ENCODE measurements around the gene MARK3.
A peak's percentile ranks its signal among the peaks of the same experiment; 100 is the strongest.
"Not testable (repeated sequence)": the region's sequence is repeated elsewhere in the genome, so short reads cannot be mapped to it uniquely, and the experiment has no call there.

Gene MARK3

DNA sequence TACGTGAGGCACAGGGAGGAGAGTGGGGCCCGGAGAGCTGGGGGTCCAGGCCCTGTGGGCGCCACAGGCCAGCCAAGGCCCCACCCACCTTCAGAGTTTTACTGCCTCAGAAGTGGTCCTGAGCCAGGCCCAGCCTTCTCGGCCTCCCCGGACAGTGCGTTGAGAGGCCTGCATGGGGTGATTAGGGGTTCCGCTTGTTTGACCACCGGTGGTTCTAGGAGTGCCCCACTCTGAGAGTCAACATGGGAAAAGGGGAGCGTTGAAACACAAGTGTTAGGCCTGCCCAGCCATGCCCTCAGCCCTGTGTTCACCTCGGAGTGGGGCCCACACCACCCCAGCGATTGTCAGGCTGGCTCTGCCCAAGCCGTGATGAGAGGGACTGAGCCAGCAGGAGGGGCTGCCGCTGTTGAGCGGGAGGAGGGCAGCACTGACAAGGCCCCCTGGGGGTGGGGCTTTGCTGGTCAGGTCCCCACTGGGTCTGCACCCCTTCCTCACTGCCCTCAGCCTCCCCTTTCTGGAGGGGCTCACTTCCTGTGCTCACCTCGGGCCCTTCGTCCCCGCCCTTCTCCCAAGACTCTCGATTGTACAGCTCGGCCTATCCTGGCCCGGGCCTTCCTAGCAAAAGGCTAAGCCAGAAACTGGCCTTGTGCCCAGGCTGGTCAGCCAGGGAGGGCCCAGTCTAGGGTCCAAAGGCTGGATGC, 132.7 kb downstream of the MARK3 start:
- DNase-seq (ENCODE audit: insufficient read length, low spot score) (no peak), FAIRE-seq (no peak)

DNA sequence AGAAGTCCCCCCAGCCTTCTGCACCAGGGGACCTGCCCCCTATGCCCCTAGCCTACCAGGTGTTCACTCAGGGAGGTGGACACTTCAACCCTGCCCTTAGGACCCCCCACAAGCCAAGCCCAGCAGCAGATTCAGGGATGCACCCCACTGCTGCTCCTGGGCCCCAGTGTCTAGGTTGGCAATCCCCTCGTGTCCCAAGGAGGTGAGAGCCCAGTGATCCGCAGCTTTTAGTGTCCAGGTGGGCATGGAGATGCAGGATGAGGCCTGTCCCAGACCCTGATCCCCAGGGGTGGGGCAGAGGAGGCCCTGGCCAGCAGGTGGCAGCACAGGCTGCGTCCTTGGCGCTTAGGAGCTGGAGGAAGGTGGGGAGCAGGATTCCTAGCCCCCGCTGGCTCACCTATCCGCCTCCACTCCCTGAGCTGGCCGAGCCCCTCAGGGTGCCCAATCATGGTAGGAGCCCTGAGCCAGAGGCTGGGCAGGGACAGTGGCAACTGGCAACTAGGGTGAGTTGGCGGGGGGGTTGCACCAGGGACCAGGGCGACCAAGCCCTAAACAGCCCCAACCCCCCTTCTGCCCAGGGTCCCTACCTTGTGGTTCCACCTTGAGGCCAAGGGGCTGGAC, 133.3 kb downstream of the MARK3 start:
- peak; percentile 89 for DNase-seq (ENCODE audit: insufficient read length, low spot score)
- TF ChIP-seq POLR2A (IDR thresholded peaks at IDR 0.05; ENCODE audit: low read depth, low read length), result no peak
- peak; percentile 6 for FAIRE-seq

More for the DNA sequence above, 132.7 kb downstream of the MARK3 start:
- TF ChIP-seq POLR2A (IDR thresholded peaks at IDR 0.05; ENCODE audit: low read depth, low read length), result no peak

DNA sequence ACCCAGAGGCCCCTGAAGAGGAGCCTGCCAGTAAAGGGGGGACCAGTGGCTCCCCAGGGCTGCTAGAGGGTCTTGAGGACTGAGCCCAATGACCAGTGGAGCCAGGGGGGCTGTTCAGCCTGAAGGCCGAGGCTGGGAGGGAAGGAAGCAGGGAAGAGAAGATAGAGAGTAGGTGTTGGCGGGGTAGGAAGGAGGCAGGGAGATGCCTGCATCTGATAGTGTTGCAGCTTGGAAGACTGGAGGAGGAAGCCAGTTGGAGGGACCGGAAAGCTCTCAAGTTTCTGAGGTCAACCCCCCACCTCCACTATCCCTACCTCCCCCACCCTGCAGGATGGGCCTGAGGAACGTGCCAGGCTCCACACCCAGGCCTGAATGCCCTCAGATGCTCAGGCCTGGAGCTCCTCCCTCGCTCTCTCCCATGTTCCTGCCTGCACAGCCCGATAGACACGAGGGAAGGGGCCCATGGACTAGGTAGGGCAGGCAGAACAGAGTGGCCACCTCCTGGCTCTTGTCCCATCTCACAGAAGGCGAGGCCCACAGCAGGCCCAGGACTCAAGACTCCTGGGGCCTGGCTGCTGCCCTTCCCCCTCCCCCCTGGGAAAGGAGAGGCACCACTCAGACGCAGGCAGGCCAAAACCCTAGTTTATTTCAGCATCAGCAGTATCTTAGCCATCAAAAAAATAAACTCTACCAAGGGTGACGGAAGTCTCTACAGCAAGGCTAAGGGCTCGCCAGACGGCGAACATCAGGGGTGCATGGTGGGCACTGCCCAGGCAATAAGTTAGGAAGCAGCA, 134.0 kb downstream of the MARK3 start:
- no peak for TF ChIP-seq POLR2A (IDR thresholded peaks at IDR 0.05; ENCODE audit: low read depth, low read length)
- no peak for DNase-seq (ENCODE audit: insufficient read length, low spot score)
- FAIRE-seq, result no peak

DNA sequence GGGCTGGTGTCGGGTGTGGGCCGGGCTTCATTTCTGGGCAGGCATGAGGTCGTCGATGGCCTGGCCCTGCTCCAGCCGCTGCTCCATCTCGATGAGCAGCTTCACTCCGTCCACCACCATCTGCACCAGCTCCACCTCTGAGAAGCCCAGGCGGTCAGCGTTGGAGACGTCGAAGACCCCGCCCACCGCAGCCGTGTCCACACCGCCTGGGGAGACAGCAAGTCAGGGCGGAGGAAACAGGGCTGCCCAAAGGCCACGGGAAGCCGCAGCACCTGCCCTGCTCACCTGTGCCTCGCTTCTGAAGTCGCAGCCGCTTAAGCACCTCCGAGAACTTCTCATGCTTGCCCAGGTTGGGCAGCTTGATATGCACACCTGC, 134.6 kb downstream of the MARK3 start:
- FAIRE-seq (no peak), DNase-seq (ENCODE audit: insufficient read length, low spot score) (no peak)
- TF ChIP-seq POLR2A (IDR thresholded peaks at IDR 0.05; ENCODE audit: low read depth, low read length), result no peak

DNA sequence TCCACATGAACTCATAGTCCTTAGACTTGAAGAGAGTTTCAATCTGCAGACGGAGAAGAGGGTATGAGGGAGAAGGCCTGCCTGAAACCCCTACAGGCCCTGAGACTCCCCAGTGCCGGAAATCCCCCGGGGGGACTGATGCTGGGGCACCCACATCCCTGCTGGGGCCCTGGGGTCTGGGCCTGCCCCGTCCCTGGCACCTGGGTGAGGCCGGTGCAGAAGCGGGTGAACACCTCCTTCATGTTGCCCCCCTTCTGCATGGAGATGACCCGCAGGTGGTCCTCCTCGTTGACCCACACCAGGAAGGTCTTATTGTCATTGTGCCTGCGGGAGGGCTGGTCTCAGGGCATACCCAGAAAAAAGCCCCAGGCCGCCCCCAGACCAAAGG, 135.0 kb downstream of the MARK3 start:
- DNase-seq (ENCODE audit: insufficient read length, low spot score) (no peak), FAIRE-seq (no peak)
- no peak for TF ChIP-seq POLR2A (IDR thresholded peaks at IDR 0.05; ENCODE audit: low read depth, low read length)

DNA sequence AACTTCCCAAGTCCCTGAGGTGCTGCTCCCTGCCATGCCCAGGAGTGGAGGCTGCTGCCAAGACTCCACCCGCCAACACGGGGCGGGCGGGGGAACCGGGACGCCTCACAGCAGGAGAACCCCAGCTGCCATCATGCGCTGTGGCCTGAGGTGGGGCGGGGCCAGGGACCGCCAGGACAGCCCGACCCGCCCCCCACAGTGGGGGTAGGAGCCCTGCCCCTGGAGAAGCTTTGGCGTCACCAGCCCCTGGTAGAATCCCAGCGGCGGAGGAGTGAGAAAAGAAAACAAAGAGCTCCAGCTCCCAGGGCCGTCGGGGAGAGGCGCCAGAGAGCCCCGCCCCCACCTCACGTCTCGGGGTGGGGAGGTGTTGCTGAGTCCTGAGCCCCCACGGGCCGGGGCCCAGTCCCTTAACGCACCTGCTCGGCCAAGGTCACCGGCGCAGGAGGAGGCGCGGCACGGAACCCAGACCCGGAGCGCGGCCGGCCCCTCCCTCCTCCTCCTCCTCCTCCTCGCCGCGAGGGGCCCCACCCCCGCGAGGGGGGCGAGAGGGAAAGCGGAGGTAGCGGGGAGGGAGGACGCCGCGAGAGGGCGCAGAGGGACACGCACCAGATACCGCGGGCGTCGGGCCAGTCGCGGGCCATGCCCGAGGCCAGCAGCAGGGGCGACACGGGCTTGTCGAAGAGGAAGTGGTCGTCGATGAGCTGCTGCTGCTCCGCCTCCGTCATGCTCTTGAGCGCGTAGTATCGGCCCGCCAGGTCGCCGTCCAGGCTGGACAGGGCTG, 135.6 kb downstream of the MARK3 start:
- DNase-seq (ENCODE audit: insufficient read length, low spot score) (peak; percentile 77), FAIRE-seq (no peak)
- no peak for TF ChIP-seq POLR2A (IDR thresholded peaks at IDR 0.05; ENCODE audit: low read depth, low read length)

DNA sequence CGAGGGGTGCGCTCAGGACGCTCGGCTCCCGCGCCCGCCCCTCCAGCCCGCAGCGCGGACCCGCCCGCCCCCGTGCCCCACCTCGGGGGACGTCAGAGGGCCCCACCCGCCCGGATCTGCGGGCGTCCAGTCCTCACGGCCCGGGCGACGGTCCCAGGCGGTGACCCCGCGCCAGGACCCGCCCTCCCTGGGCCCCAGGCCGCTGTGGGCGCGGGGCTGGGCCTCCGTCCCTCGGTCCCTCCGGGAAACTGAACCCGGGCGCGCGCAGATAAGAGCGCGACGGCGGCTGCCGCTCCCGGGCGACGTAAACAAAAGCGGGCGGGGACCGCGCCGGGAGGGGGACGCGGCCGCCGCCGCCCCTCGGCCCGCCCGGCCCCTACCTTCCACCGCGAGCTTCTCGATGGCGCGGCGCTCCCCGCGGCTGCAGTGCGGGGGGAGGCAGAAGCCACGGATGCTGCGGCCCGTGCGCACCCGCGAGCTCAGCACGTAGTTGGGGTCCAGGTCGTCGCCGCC, 136.3 kb downstream of the MARK3 start:
- no peak for TF ChIP-seq POLR2A (IDR thresholded peaks at IDR 0.05; ENCODE audit: low read depth, low read length)
- FAIRE-seq (no peak), DNase-seq (ENCODE audit: insufficient read length, low spot score) (no peak)

DNA sequence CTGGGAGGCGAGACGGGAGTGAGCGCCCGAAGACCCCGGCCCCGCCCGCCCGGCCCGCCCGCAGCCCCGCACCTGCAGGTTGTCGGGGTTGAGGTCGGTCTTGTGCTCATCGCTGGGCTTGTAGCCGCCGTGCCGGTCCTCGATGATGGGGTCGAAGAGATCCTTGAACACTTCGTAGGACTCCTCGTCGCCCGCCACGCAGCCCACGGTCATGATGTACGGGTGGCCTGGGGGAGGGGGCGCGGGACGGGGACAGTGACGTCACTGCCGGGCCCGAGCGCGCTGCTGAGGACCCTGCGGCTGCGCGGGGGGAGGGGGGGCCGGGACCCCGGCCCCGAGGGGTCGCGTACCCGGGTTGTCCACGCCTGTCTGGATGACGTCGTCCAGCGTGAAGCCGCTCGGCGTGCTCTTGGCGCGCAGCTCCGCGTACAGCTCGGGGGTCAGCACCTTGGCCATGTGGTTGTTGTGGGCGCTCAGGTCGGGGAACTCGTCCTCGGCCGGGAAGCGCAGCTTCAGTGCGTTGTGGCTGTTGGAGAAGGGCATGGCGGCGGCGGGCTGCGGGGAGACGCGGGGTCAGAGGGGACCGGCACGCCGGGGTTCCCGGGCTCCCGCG, 136.8 kb downstream of the MARK3 start:
- DNase-seq (ENCODE audit: insufficient read length, low spot score), result no peak
- no peak for TF ChIP-seq POLR2A (IDR thresholded peaks at IDR 0.05; ENCODE audit: low read depth, low read length)
- no peak for FAIRE-seq

DNA sequence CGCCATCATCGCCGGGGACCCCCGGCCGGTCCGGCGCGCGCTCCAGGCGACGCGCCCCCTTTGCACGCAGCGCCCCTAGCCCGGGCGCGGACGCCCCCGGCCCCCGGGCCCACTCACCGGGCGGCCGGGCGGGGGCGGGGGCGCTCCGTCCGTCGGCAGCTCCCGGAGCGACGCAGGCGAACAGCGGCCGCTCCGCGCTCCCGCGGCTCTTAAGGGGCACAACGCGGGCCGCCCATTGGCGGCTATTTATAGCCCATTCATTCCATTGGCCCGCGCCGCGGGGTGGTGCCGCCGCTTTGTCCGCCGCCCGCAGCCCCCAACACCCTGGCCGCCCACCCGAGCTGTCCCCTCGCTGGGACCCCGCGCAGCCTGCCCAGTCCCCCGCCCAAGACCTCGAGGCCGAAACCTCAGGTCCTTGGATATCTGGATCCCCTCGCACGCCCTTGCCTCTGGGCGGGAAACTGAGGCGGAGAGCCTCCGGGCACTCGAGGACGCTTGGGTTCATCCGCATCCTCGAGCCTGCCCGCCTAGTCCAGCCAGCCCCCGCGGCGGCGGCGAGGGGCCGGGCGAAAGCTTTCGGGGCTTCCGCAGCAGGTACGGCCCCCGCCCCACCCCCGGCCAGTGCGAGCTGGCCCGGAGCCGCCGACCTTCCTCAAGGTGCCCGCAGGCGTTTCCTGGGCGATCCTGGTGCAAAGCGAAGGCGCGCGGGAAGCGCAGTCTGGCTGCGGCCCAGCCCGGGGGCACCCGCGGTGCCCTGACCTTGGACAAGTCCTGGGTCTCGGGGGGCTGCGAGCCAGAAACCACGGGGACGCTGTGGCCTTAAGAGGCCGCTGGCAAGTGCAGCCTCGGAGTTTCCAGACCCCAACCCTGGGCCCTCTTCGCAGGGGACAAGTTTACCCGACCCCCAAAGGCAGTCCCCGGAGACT, 137.7 kb downstream of the MARK3 start, which contains the start of gene CKB:
TSS of gene CKB (minus strand) at position 182 of the 926 bp plus-strand sequence. CDS start 337 bp downstream, outside the sequence.
- no peak for FAIRE-seq
- TF ChIP-seq POLR2A (IDR thresholded peaks at IDR 0.05; ENCODE audit: low read depth, low read length), result peak; percentile 53

DNA sequence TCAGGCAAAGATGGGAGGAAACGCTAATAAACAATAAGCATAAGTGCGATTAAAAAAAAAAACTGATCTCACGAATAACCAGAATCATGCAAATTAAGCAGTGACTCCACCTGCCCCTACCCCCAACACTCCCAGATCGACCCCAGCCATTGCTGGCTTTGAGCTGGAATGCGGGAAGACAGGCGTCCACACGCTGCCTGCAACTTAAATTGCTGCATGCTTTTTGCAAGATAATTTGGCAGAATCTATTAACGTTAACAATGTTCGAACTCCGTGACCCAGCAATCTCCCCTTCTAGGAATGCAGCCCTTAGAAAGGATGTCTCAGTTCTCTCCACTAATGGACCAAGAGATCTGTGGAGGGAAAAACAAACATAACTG, 138.3 kb downstream of the MARK3 start:
- no peak for TF ChIP-seq POLR2A (IDR thresholded peaks at IDR 0.05; ENCODE audit: low read depth, low read length)
- no peak for DNase-seq (ENCODE audit: insufficient read length, low spot score)
- FAIRE-seq, result no peak

More for the DNA sequence above, 137.7 kb downstream of the MARK3 start, which contains the start of gene CKB:
- DNase-seq (ENCODE audit: insufficient read length, low spot score), result no peak

DNA sequence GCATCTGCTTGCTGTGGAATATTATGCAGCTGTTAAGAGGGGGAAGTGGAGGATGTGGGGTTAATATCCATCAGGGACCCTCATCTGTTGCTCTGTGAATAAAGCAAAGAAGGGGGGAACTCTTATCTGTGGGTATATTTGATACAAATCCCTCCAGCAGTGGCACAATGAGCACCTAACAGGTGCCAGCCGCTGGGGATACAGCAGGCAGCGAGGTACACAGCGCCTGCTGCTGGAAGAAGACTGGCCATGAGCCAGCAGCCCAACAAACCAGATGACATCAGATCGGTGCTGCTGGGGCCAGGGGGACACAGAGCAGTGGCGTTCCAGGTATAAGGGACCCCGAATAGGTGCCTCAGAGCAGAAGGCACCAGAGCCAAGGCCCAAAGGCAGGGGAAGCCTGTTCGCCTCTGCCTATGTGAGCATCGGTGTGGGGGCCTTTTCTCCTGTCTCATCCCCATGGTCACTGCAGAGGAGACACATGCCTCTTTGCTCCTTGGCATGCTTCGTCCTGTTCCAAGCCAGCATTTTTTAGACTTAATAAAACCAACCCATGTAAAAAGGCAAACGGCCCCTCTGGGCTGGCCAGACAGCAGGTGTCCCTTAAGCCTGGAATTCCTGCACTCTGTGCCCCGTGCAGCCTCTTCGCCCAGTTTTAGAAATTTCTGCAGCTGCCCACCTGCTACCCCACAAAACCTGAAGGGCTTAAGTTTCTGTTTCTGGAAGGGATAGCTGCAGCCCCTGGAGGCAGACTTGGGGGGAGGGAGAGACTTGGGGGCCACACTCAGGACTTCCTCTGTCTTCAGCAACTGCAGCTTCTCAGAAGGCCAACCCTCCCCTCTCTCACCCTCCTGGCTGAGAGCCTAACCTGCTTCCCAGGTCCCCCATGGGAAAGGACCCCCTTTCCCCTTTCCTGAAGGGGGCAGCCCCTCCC, 139.1 kb downstream of the MARK3 start:
- no peak for TF ChIP-seq POLR2A (IDR thresholded peaks at IDR 0.05; ENCODE audit: low read depth, low read length)
- no peak for DNase-seq (ENCODE audit: insufficient read length, low spot score)
- FAIRE-seq, result no peak

DNA sequence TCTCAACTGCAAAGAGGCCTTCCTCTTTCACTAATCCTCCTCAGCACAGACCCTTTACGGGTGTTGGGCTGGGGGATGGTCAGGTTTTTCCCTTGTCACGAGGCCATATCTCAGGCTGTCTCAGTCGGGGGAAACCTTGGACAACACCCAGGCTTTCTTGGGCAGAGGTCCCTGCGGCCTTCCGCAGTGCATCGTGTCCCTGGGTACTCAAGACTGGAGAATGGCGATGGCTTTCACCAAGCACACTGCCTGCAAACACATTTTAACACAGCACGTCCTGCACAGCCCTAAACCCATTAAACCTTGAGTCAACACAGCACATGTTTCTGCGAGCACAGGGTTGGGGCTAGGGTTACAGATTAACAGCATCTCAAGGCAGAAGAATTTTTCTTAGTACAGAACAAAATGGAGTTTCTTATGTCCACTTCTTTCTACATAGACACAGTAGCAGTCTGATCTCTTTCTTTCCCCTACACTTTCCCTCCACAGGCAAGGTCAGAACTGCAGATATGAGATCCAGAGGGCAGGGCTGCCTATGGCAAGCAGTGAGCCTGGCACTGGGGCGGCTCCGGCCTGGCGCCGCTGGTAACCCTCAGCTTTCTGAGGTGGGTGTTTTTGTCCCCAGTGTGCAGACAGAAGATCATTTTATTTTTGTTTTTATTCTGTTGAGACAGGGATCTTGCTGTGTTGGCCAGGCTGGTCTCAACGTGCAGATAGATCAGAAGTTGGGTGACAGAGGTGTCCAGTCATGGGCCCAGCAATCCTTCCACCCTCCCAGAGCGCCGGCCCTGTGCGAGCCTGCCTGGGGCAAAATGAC, 140.4 kb downstream of the MARK3 start:
- DNase-seq (ENCODE audit: insufficient read length, low spot score); FAIRE-seq: not testable (repeated sequence)

Data from H54 (cell line).